H1 (cell line): Measurements from ENCODE around the gene SMAGP. TPM values are rescaled to one million over a fixed set of nuclear protein-coding genes. Genes with fewer than 3 reads are reported as not detected.

ENCODE experiments used
- CTCF ChIA-PET: fragments of 300-600 bp; sonication (Branson Sonifier 250); formaldehyde crosslinking; loops from one replicate; lab custom pipeline; 2021; ENCODE audit not compliant: partially characterized antibody; lab: Charles Lee
- POLR2A ChIA-PET: fragments of 300-600 bp; sonication (Branson Sonifier 250); formaldehyde crosslinking; loops from one replicate; lab custom pipeline; 2021; ENCODE audit warnings: inconsistent platforms; ENCODE audit not compliant: partially characterized antibody; lab: Charles Lee
- DNase-seq, 2 experiments: peaks; one replicate each; pipeline versions ENCODE4 v3.0.0 to v3.0.0-alpha.2; 2010 to 2022; ENCODE audit warnings: low spot score in 2 of 2, low read depth in 1 of 2, mixed read lengths in 1 of 2
- FAIRE-seq: peaks from 2 replicates; lab custom pipeline; 2011; peaks lifted over from hg19 to GRCh38; lab: Jason Lieb, UNC
- H2AFZ ChIP-seq: 2 replicates; pipeline ENCODE4 v1.8.1; 2012; ENCODE audit warnings: low read length, inconsistent platforms
- H2AK5ac ChIP-seq: 2 replicates; pipeline ENCODE4 v1.6.1; 2013; ENCODE audit warnings: low read depth, low read length
- H2BK120ac ChIP-seq: replicated peaks from 2 replicates; pipeline ENCODE3; 2013; ENCODE audit warnings: low read depth, low read length, inconsistent platforms
- H2BK12ac ChIP-seq: 2 replicates; pipeline ENCODE4 v1.6.1; 2013; ENCODE audit warnings: low read depth, low read length
- H2BK15ac ChIP-seq: 2 replicates; pipeline ENCODE4 v1.6.1; 2013; ENCODE audit warnings: low read length
- H2BK20ac ChIP-seq: 2 replicates; pipeline ENCODE4 v1.6.1; 2013; ENCODE audit warnings: low read length
- H2BK5ac ChIP-seq: 2 replicates; pipeline ENCODE4 v1.6.1; 2013; ENCODE audit warnings: low read depth, low read length
- H3K14ac ChIP-seq: 2 replicates; pipeline ENCODE4 v1.6.1; 2013; ENCODE audit warnings: inconsistent platforms; ENCODE audit not compliant: insufficient read length
- H3K18ac ChIP-seq: 2 replicates; pipeline ENCODE4 v1.6.1; 2013; ENCODE audit warnings: low read length; ENCODE audit errors: extremely low read depth
- H3K23ac ChIP-seq: 2 replicates; pipeline ENCODE4 v1.6.1; 2013; ENCODE audit warnings: inconsistent platforms; ENCODE audit not compliant: insufficient read length
- H3K23me2 ChIP-seq: 2 replicates; pipeline ENCODE4 v1.6.1; 2013; ENCODE audit warnings: low read depth, low read length
- H3K27ac ChIP-seq: 2 replicates; pipeline ENCODE4 v1.6.1; 2011; ENCODE audit warnings: low read depth, low read length, inconsistent platforms
- H3K27me3 ChIP-seq, 4 experiments: replicated peaks in 1 of 4; 1 replicate in 1 of 4; 2 replicates in 3 of 4; pipeline versions ENCODE4 v1.6.1 to v1.8.1; 2011 to 2013; ENCODE audit warnings: low read length in 3 of 4, mild to moderate bottlenecking in 3 of 4, inconsistent platforms in 2 of 4, mixed read lengths in 2 of 4, moderate library complexity in 1 of 4; ENCODE audit not compliant: control insufficient read depth in 3 of 4, insufficient read depth in 3 of 4; ENCODE audit errors: extremely low read depth in 1 of 4
- H3K36me3 ChIP-seq, 4 experiments: 2 replicates each; pipeline versions ENCODE4 v1.6.1 to v1.8.1; 2011 to 2013; ENCODE audit warnings: mild to moderate bottlenecking in 4 of 4, low read length in 3 of 4, moderate library complexity in 2 of 4, control low read depth in 1 of 4, inconsistent platforms in 1 of 4; ENCODE audit not compliant: insufficient read depth in 4 of 4, control insufficient read depth in 2 of 4
- H3K4ac ChIP-seq: replicated peaks from 2 replicates; pipeline ENCODE3; 2013; ENCODE audit warnings: low read length, low read depth, mixed read lengths, inconsistent platforms; ENCODE audit not compliant: insufficient read length
- H3K4me1 ChIP-seq, 4 experiments: replicated peaks in 1 of 4; 1 replicate in 1 of 4; 2 replicates in 3 of 4; pipeline versions ENCODE4 v1.6.1 to v1.8.1; 2011 to 2013; ENCODE audit warnings: low read length in 3 of 4, inconsistent platforms in 2 of 4, mixed read lengths in 1 of 4; ENCODE audit not compliant: insufficient read depth in 4 of 4, control insufficient read depth in 3 of 4
- H3K4me2 ChIP-seq, 2 experiments: 2 replicates each; pipeline versions ENCODE4 v1.6.1 to v1.8.1; 2011 to 2013; ENCODE audit warnings: low read depth in 2 of 2, low read length in 2 of 2, control low read depth in 1 of 2, inconsistent platforms in 1 of 2, mild to moderate bottlenecking in 1 of 2; ENCODE audit not compliant: insufficient read depth in 1 of 2
- H3K4me3 ChIP-seq, 4 experiments: fragments of 200-600, 300-600 bp in 1 of 4; sonication (generic), shearing (Covaris generic), sonication (Bioruptor Twin) in 1 of 4; 2 replicates each; pipeline versions ENCODE4 v1.5.1 to v1.8.1; 2011 to 2016; ENCODE audit warnings: low read length in 4 of 4, low read depth in 3 of 4, control low read depth in 2 of 4, inconsistent platforms in 2 of 4, mild to moderate bottlenecking in 2 of 4, mixed read lengths in 1 of 4, moderate library complexity in 1 of 4; ENCODE audit not compliant: insufficient read depth in 2 of 4; ENCODE audit errors: extremely low read depth in 1 of 4
- H3K56ac ChIP-seq: replicated peaks from 2 replicates; pipeline ENCODE3; 2013; ENCODE audit warnings: low read depth, mild to moderate bottlenecking, mixed read lengths, low read length, inconsistent platforms; ENCODE audit not compliant: insufficient read length
- H3K79me1 ChIP-seq: 2 replicates; pipeline ENCODE4 v1.6.1; 2013; ENCODE audit warnings: low read depth, low read length, control low read depth
- H3K79me2 ChIP-seq, 2 experiments: 2 replicates each; pipeline versions ENCODE4 v1.6.1 to v1.8.1; 2012 to 2013; ENCODE audit warnings: low read length in 2 of 2, mild to moderate bottlenecking in 2 of 2, inconsistent platforms in 1 of 2; ENCODE audit not compliant: insufficient read depth in 2 of 2, control insufficient read depth in 1 of 2
- H3K9ac ChIP-seq, 4 experiments: replicated peaks in 1 of 4; 1 replicate in 1 of 4; 2 replicates in 3 of 4; pipeline versions ENCODE4 v1.6.1 to v1.8.1; 2011 to 2013; ENCODE audit warnings: low read depth in 3 of 4, low read length in 3 of 4, control low read depth in 2 of 4, mild to moderate bottlenecking in 2 of 4, moderate library complexity in 2 of 4, inconsistent platforms in 1 of 4; ENCODE audit errors: extremely low read depth in 1 of 4
- H3K9me3 ChIP-seq, 2 experiments: 2 replicates each; pipeline versions ENCODE4 v1.6.1 to v1.8.1; 2012 to 2013; ENCODE audit warnings: mild to moderate bottlenecking in 2 of 2, moderate library complexity in 2 of 2, control low read depth in 1 of 2, inconsistent platforms in 1 of 2, low read depth in 1 of 2, low read length in 1 of 2, mixed read lengths in 1 of 2; ENCODE audit not compliant: insufficient read depth in 2 of 2
- H4K20me1 ChIP-seq, 2 experiments: replicated peaks in 1 of 2; 2 replicates each; pipeline versions ENCODE3 to v1.8.1; 2011 to 2013; ENCODE audit warnings: inconsistent platforms in 2 of 2, low read length in 2 of 2, mild to moderate bottlenecking in 1 of 2; ENCODE audit not compliant: insufficient read depth in 2 of 2, control insufficient read depth in 1 of 2
- H4K5ac ChIP-seq: 2 replicates; pipeline ENCODE4 v1.6.1; 2013; ENCODE audit warnings: low read length, low read depth, mixed read lengths, inconsistent platforms; ENCODE audit not compliant: insufficient read length
- H4K8ac ChIP-seq: 2 replicates; pipeline ENCODE4 v1.8.0; 2013; ENCODE audit warnings: mild to moderate bottlenecking, moderate library complexity, low read length, inconsistent platforms; ENCODE audit not compliant: insufficient read depth; ENCODE audit errors: extremely low read depth
- H4K91ac ChIP-seq: replicated peaks from 2 replicates; pipeline ENCODE3; 2013; ENCODE audit warnings: low read length, mixed read lengths, inconsistent platforms; ENCODE audit not compliant: insufficient read length
- ASH2L ChIP-seq: fragments of 200-600, 300-600 bp; sonication (generic); IDR thresholded peaks from one replicate; pipeline ENCODE4 v1.7.1; 2017; ENCODE audit warnings: low read length
- BCL11A ChIP-seq, 2 experiments: IDR thresholded peaks; one replicate each; pipeline ENCODE4 v1.6.1; 2011; ENCODE audit warnings: low read depth in 2 of 2, low read length in 2 of 2, mild to moderate bottlenecking in 2 of 2
- CTCF ChIP-seq, 3 experiments: IDR thresholded peaks; 1 replicate in 2 of 3; 2 replicates in 1 of 3; pipeline versions ENCODE4 v1.5.1 to v1.6.1; 2011; ENCODE audit warnings: low read length in 3 of 3, mild to moderate bottlenecking in 3 of 3, inconsistent platforms in 2 of 3, low read depth in 1 of 3, moderate library complexity in 1 of 3; ENCODE audit not compliant: insufficient read depth in 1 of 3; ENCODE audit errors: control extremely low read depth in 1 of 3
- HDAC6 ChIP-seq: IDR thresholded peaks from one replicate; pipeline ENCODE4 v1.7.1; 2012; ENCODE audit warnings: low read depth, mild to moderate bottlenecking, inconsistent platforms, low read length, moderate library complexity
- JUND ChIP-seq: IDR thresholded peaks from 2 replicates; pipeline ENCODE4 v1.6.1; 2011; ENCODE audit warnings: mild to moderate bottlenecking, improper control_type of control experiment, low read length
- MAFK ChIP-seq: IDR thresholded peaks from 2 replicates; pipeline ENCODE4 v1.6.1; 2012; ENCODE audit warnings: low read depth, mild to moderate bottlenecking, improper control_type of control experiment, low read length
- PHF8 ChIP-seq: fragments of 200-600 bp; sonication (generic); conservative IDR thresholded peaks from 2 replicates; pipeline ENCODE4 v1.7.1; 2012; ENCODE audit warnings: low read depth, mild to moderate bottlenecking, inconsistent platforms, low read length, moderate library complexity
- SIRT6 ChIP-seq: IDR thresholded peaks from one replicate; pipeline ENCODE4 v1.7.1; 2012; ENCODE audit warnings: low read length, inconsistent platforms
- SP1 ChIP-seq: IDR thresholded peaks from 2 replicates; pipeline ENCODE4 v1.6.1; 2011; ENCODE audit warnings: low read depth, low read length
- SP2 ChIP-seq: IDR thresholded peaks from 2 replicates; pipeline ENCODE4 v1.6.1; 2012; ENCODE audit warnings: mild to moderate bottlenecking, low read length, inconsistent platforms
- TCF12 ChIP-seq: IDR thresholded peaks from 2 replicates; pipeline ENCODE4 v1.6.1; 2011; ENCODE audit warnings: low read depth, mild to moderate bottlenecking, low read length
- WGBS, 2 experiments: shearing (Covaris generic) in 1 of 2; methylation state at CpG; one replicate each; pipeline versions ENCODE4 v1.1.6 to v1.1.7; 2013 to 2015; ENCODE audit warnings: low lambda C conversion rate in 2 of 2, mixed read lengths in 2 of 2, inconsistent platforms in 1 of 2, low coverage in 1 of 2, missing lambda C conversion rate in 1 of 2; ENCODE audit not compliant: insufficient replicate concordance in 2 of 2, insufficient coverage in 1 of 2, insufficient read length in 1 of 2; ENCODE audit errors: extremely low coverage in 1 of 2, missing lambda C conversion rate in 1 of 2; 5-methylcytosine and 5-hydroxymethylcytosine counted together
- polyA plus RNA-seq, 7 experiments: library from polyadenylated mRNA; depleted of rRNA in 3 of 7; stranded (reverse) in 5 of 7; unstranded in 2 of 7; fragments of >200 nt in 5 of 7; fragments of 200-250 nt in 2 of 7; gene quantifications; 1 replicate in 5 of 7; 2 replicates in 1 of 7; 4 replicates in 1 of 7; pipeline versions ENCODE4 v1.2.1 to v1.2.3, GENCODE V29; 2011 to 2013; ENCODE audit warnings: missing spikeins in 2 of 7, mixed read lengths in 2 of 7
- total RNA-seq: library from RNA; stranded (reverse); fragmentation: NEBNext Ultra II Directional; extraction: Animal tissue kit (Norgen Biotek cat#: 25700); gene quantifications from 2 replicates; pipeline ENCODE4 v1.2.1, GENCODE V29; 2021

The SMAGP gene
- total and polyA plus RNA-seq, 2 of the 8 experiments (the other 6 are each of a cell fraction or from before 2014, with no cell fraction given), result 9.4 to 12.7 TPM

DNA sequence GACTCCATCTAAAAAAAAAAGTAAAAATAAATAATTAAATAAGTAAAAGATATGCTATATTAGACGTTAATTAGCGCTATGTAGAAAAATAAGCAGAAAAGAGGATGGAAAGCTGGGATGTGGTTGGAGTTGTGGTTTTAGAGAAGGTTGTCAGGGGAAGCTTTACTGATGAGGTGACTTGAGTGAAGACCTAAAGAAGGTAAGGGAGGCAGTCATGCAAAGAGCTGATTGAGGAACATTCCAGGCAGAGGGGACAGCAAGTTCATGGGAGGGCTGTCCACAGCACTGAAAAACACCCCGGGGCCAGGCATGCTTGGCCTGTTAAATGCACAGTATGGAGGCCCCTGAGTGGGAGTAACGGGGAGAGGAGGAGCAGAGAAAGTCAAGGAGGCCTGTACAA is 15.7 kb downstream of the SMAGP start:
- no peaks in the 10 kb centered on the region; a peak in 2 of 8 replicates for H3K36me3 ChIP-seq
- ChIA-PET CTCF (interaction anchor here (0.6 to 3.9 kb wide), 6 partner anchors 8 to 780 kb away, joined by 4 to 44 read pairs (median 5); partner anchors contain the start of gene POU6F1), POLR2A (interaction anchor here (1.2 to 2.8 kb wide), 3 partner anchors 9 to 171 kb away, joined by 3 to 9 read pairs (median 4); partner anchors contain the start of genes CSRNP2 and DAZAP2)
- H3K4ac ChIP-seq, result no peak overlapping the region
- WGBS, 2 experiments, result 93% methylated on average over 4 of the region's 4 CpGs; no CpG with 5 or more reads in 1 of the 2 experiments
- H3K4me1 ChIP-seq, result peaks cover 0 to 5% (median 0%) of the 10 kb centered on the region in 4 experiments; a peak in 1 of 7 replicates
- H4K91ac ChIP-seq, result no peak overlapping the region
- H2BK120ac ChIP-seq, result no peak overlapping the region
- H3K14ac ChIP-seq, result no peak overlapping the region
- no peaks in the 10 kb centered on the region for H3K79me1 ChIP-seq
- no peak overlapping the region for H3K23ac ChIP-seq
- H3K4me3 ChIP-seq, result no peak overlapping the region
- no peak overlapping the region for H2AK5ac ChIP-seq
- no peak overlapping the region for H4K5ac ChIP-seq
- no peak overlapping the region for H2BK12ac ChIP-seq
- H3K23me2 ChIP-seq, result no peaks in the 10 kb centered on the region
- H3K18ac ChIP-seq, result no peak overlapping the region
- no peaks in the 10 kb centered on the region for H3K9me3 ChIP-seq
- H3K79me2 ChIP-seq, result no peaks in the 10 kb centered on the region
- no peaks in the 10 kb centered on the region for H3K27me3 ChIP-seq
- H3K9ac ChIP-seq, result no peak overlapping the region
- H2BK20ac ChIP-seq, result no peak overlapping the region
- H2BK15ac ChIP-seq, result no peak overlapping the region
- H2AFZ ChIP-seq, result no peak overlapping the region
- no peak for FAIRE-seq
- no peaks in the 10 kb centered on the region for H4K20me1 ChIP-seq
- no peak overlapping the region for H4K8ac ChIP-seq
- H3K27ac ChIP-seq, result no peak overlapping the region
- H2BK5ac ChIP-seq, result no peak overlapping the region
- no peak for DNase-seq
- no peak overlapping the region for H3K56ac ChIP-seq
- no peak overlapping the region for H3K4me2 ChIP-seq
- TF ChIP-seq ASH2L (no peak), MAFK (no peak), BCL11A (IDR thresholded peaks at IDR 0.05; ENCODE audit: low read depth in 2 of 2, low read length in 2 of 2) (no peak), CTCF (IDR thresholded peaks at IDR 0.05; ENCODE audit: control extremely low read depth in 1 of 3, insufficient read depth in 1 of 3, low read depth in 1 of 3, low read length in 3 of 3) (no peak), SP2 (no peak), JUND (no peak), TCF12 (no peak), PHF8 (no peak), SIRT6 (no peak), SP1 (no peak), HDAC6 (no peak)
